ENCODE measurements around the gene CAMK2A. TPM values are rescaled to one million over a fixed set of nuclear protein-coding genes. Genes with fewer than 3 reads are reported as not detected.

Gene CAMK2A
- total RNA-seq, 3 donors from 2014 or later: 0.46 to 3.0 (median 0.93) TPM

DNA sequence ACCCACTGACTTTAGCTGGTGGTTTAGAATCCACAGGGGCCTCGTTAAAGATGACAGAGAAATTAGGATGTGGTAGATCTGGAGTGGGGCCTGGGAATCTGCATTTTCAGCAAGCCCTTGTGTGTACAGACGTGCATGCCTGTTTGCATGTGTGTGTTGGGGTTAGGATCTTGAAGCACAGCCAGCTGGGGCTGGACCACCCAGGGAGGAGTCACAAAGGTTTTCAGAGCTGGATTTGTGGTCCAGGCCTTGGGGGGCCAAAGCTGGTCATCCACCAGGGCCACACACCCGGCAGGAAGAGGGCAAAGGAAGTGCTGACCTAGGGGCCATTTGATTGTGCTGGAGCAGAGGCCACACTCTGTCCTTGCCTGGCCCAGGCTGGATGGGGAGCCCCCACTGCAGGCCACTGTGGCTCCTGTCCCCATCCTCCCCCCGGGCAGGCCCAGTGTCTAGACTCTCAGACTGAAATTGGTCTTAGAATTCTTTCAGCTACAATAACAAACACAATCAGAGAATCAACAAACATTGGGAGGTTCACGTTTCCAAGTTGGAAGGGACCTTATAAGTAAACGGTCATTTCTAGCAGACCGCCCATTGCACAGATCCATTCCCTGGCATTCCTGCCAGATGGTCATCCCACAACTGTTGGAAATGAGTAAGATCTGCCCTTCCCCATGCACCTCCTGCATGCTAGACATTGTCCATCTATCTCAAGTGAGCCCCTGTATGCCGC lies 112.7 kb downstream of the CAMK2A start:
- no peak for TF ChIP-seq CTCF (IDR thresholded peaks at IDR 0.05)
- ATAC-seq: no peak
- Histone ChIP-seq H3K4me3 (no peak overlapping the region), H3K36me3 (ENCODE audit: low read depth) (no peaks in the 10 kb centered on the region), H3K9me3 (no peaks in the 10 kb centered on the region), H3K4me1 (ENCODE audit: low read depth) (peaks cover 84% of the 10 kb centered on the region)
- intact Hi-C loops (cut with DNase I, micrococcal nuclease): no loop called here
- DNase-seq: peak in 1 of 3 donors; percentile 49

GRCh38 chr5:150175536-150175935 lies 114.0 kb downstream of the CAMK2A start:
- Histone ChIP-seq H3K4me3 (no peak overlapping the region), H3K36me3 (ENCODE audit: low read depth) (no peaks in the 10 kb centered on the region), H3K9me3 (no peaks in the 10 kb centered on the region), H3K4me1 (ENCODE audit: low read depth) (peaks cover 82% of the 10 kb centered on the region)
- DNase-seq (peak in 1 of 3 donors; percentile 42), ATAC-seq (peak; percentile 7)
- intact Hi-C loops (cut with DNase I, micrococcal nuclease): no loop called here
- TF ChIP-seq CTCF (IDR thresholded peaks at IDR 0.05): no peak

GRCh38 chr5:150175076-150175475 lies 114.5 kb downstream of the CAMK2A start:
- Histone ChIP-seq H3K9me3 (no peaks in the 10 kb centered on the region), H3K36me3 (ENCODE audit: low read depth) (no peaks in the 10 kb centered on the region), H3K4me1 (ENCODE audit: low read depth) (peaks cover 82% of the 10 kb centered on the region), H3K4me3 (no peak overlapping the region)
- ATAC-seq (no peak), DNase-seq (no peak)
- intact Hi-C loops (cut with DNase I, micrococcal nuclease): no loop called here
- no peak for TF ChIP-seq CTCF (IDR thresholded peaks at IDR 0.05)

GRCh38 chr5:150174285-150174684 lies 115.3 kb downstream of the CAMK2A start:
- no peak for ATAC-seq
- peaks cover 76% of the 10 kb centered on the region for H3K4me1 ChIP-seq (ENCODE audit: low read depth)

GRCh38 chr5:150173161-150173560 lies 116.4 kb downstream of the CAMK2A start:
- intact Hi-C loops (cut with DNase I, micrococcal nuclease): no loop called here
- ATAC-seq: peak; percentile 17
- Histone ChIP-seq H3K4me1 (ENCODE audit: low read depth) (peaks cover 69% of the 10 kb centered on the region), H3K36me3 (ENCODE audit: low read depth) (no peaks in the 10 kb centered on the region), H3K4me3 (no peak overlapping the region), H3K9me3 (no peaks in the 10 kb centered on the region)
- DNase-seq: no peak
- no peak for TF ChIP-seq CTCF (IDR thresholded peaks at IDR 0.05)

More at GRCh38 chr5:150174285-150174684, 115.3 kb downstream of the CAMK2A start:
- DNase-seq: no peak
- H3K4me3 ChIP-seq: no peak overlapping the region
- no peaks in the 10 kb centered on the region for H3K9me3 ChIP-seq
- intact Hi-C loops (cut with DNase I, micrococcal nuclease): no loop called here
- TF ChIP-seq CTCF (IDR thresholded peaks at IDR 0.05): no peak
- H3K36me3 ChIP-seq (ENCODE audit: low read depth): no peaks in the 10 kb centered on the region
